C4-2B (cell line): ENCODE measurements around the gene TOX2.

ENCODE experiments used
- ZFX ChIP-seq: fragments of 450-650 bp; IDR thresholded peaks from 2 replicates; pipeline ENCODE4 v1.6.1; 2017
- TF ChIP-seq, protein P1 (sequence below): fragments of 450-650 bp; conservative IDR thresholded peaks from 2 replicates; pipeline ENCODE4 v1.5.1; 2017; ENCODE audit warnings: mild to moderate bottlenecking

DNA sequence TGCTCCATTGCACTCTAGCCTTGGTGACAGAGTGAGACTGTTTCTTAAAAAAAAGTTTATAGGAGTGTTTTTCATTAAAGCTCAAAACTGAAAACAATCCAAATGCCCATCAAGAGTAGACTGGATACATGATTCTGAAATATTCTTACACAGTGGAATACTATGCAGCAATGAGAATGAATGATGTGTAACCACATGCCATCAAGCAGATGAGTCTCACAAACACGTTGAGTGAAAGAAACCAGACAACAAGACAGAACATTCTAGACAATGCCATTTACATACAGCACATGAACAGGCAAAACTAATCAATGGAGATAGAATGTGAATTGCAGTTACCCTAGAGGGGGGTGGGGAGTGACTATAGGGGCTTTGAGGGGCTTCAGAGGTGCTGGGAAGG is 72.4 kb downstream of the TOX2 start:
- TF ChIP-seq, protein P1, sequence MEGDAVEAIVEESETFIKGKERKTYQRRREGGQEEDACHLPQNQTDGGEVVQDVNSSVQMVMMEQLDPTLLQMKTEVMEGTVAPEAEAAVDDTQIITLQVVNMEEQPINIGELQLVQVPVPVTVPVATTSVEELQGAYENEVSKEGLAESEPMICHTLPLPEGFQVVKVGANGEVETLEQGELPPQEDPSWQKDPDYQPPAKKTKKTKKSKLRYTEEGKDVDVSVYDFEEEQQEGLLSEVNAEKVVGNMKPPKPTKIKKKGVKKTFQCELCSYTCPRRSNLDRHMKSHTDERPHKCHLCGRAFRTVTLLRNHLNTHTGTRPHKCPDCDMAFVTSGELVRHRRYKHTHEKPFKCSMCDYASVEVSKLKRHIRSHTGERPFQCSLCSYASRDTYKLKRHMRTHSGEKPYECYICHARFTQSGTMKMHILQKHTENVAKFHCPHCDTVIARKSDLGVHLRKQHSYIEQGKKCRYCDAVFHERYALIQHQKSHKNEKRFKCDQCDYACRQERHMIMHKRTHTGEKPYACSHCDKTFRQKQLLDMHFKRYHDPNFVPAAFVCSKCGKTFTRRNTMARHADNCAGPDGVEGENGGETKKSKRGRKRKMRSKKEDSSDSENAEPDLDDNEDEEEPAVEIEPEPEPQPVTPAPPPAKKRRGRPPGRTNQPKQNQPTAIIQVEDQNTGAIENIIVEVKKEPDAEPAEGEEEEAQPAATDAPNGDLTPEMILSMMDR, result no peak
- TF ChIP-seq ZFX, result no peak
